Heart left ventricle (tissue), 13 donors: Measurements from ENCODE around the gene ZNF473.
"Not testable (repeated sequence)": the region's sequence is repeated elsewhere in the genome, so short reads cannot be mapped to it uniquely, and the experiment has no call there.

Experiments
- CTCF ChIP-seq, 12 donors: fragments of 200-600 bp; sonication (generic) in 4 of 12; IDR thresholded peaks; one replicate each; pipeline versions ENCODE4 v1.5.0 to v1.8.0; 2018 to 2022; ENCODE audit warnings: antibody characterized with exemption in 12 of 12, mild to moderate bottlenecking in 5 of 12
- POLR2A ChIP-seq, 2 donors: fragments of 450-650 bp; IDR thresholded peaks; one replicate each; pipeline ENCODE4 v1.6.1; 2017; ENCODE audit warnings: antibody characterized with exemption in 2 of 2, mild to moderate bottlenecking in 2 of 2, moderate library complexity in 2 of 2
- donor health status: ischemic (EF 13 %, LVEDD 7.1; RV severe dilation, severe dysfunction).
- donor health status: DM: no; HTN: yes; CAD: no.
- donor health status: DM: no; HTN: no; CAD: no.
- donor health status: ischemic (EF 25% LVEDD 6.9; RV normal size, moderate dysfunction).
- donor health status: ischemic (EF 25% LVEDD 5.7; RV mildly dilated, moderate dysfunction).
- donor health status: ischemic (EF 35%, LVEDD 5.7; RV mildly dilated, moderate dysfunction).
- donor health status: nonischemic (EF 11% LVEDD 7.7; RV severe dilation, severe dysfunction).
- donor health status: DM: yes; HTN: yes; CAD: no.
- donor health status: PGD.
- donor health status: ischemic (EF 29% LVEDD 5.4; RV normal size, mild dysfunction).
- donor health status: nonischemic (EF 23%, LVEDD 6.1; RV moderate dilation, normal function).

GRCh38 chr19:50087153-50087552 lies 61.3 kb downstream of the ZNF473 start:
- TF ChIP-seq CTCF, POLR2A (IDR thresholded peaks at IDR 0.05): not testable (repeated sequence)
